ENCODE data around the gene TAS1R2. TPM values are rescaled to one million over a fixed set of nuclear protein-coding genes. Genes with fewer than 3 reads are reported as not detected.

The TAS1R2 gene
- total and polyA plus RNA-seq, 2 experiments from 2014 or later = not detected

DNA sequence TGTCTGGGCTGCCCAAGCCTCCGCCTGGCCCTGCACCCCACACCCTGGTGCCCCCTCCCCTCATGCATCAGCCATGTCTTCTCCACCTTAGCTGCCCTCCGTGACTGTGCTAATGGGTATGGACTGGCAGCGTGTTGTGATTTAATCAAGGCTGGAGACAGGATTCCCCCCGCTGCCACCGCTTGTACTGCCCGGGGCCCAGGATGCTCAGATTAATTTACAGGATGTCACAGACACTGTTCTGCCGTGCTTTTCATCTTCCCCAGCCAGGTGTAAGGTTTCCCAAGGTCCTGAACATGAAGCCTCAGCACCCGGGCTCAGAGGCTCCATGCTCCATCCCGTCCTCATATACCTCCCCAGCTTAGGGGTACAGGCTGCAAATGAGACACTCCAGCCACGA, 66.3 kb downstream of the TAS1R2 start:
- Mint-ChIP-seq H3K27ac (no peak overlapping the region), H3K27me3 (ENCODE audit: insufficient read depth, low read depth, poor library complexity) (peaks cover 18% of the 10 kb centered on the region), H3K9me3 (no peaks in the 10 kb centered on the region)

More for the DNA sequence above, 66.3 kb downstream of the TAS1R2 start:
- Histone ChIP-seq H2AFZ (no peak overlapping the region), H3K4me3 (no peak overlapping the region), H3K9me2 (ENCODE audit: insufficient read depth) (no peaks in the 10 kb centered on the region), H3K79me2 (replicated peaks; ENCODE audit: insufficient read depth) (no peaks in the 10 kb centered on the region), H3K27ac (ENCODE audit: low read depth) (no peak overlapping the region), H3F3A (replicated peaks; ENCODE audit: low read depth) (0 out of 2 replicates have a peak, but pooled peaks cover 2% of the 10 kb centered on the region), H3K4me2 (no peak overlapping the region), H4K20me1 (replicated peaks; ENCODE audit: insufficient read depth) (no peaks in the 10 kb centered on the region), H3K27me3 (ENCODE audit: insufficient read depth) (no peaks in the 10 kb centered on the region), H3K4me1 (ENCODE audit: insufficient read depth) (peaks cover 10% of the 10 kb centered on the region), H3K36me3 (ENCODE audit: insufficient read depth) (no peaks in the 10 kb centered on the region)
- Mint-ChIP-seq H3K4me1 (peaks cover 18% of the 10 kb centered on the region), H3K4me3 (no peak overlapping the region), H3K36me3 (ENCODE audit: low read depth) (no peaks in the 10 kb centered on the region)
- DNase-seq (ENCODE audit: low spot score) (no peak), ATAC-seq (no peak)
- TF ChIP-seq EZH2 (IDR thresholded peaks at IDR 0.05; ENCODE audit: low read depth, unreplicated experiment) (no peak), JUNB (IDR thresholded peaks at IDR 0.05; ENCODE audit: unreplicated experiment) (no peak), STAT1 (IDR thresholded peaks at IDR 0.05; ENCODE audit: unreplicated experiment) (no peak), CTCF (conservative IDR thresholded peaks at IDR 0.05; ENCODE audit: low read depth in 2 of 2) (no peak), POLR2AphosphoS5 (IDR thresholded peaks at IDR 0.05; ENCODE audit: low read depth) (no peak), EZH2phosphoT487 (IDR thresholded peaks at IDR 0.05; ENCODE audit: unreplicated experiment) (no peak), ZNF114 (CRISPR knock-in tag; IDR thresholded peaks at IDR 0.05) (no peak), CREB1 (CRISPR knock-in tag; IDR thresholded peaks at IDR 0.05; ENCODE audit: low read depth) (no peak), NANOG (IDR thresholded peaks at IDR 0.05; ENCODE audit: borderline replicate concordance) (no peak), ZNF462 (CRISPR knock-in tag; IDR thresholded peaks at IDR 0.05) (no peak), REST (IDR thresholded peaks at IDR 0.05; ENCODE audit: unreplicated experiment) (no peak), ZNF331 (CRISPR knock-in tag; IDR thresholded peaks at IDR 0.05; ENCODE audit: low read depth) (no peak)
- TF ChIP-seq, protein P1, sequence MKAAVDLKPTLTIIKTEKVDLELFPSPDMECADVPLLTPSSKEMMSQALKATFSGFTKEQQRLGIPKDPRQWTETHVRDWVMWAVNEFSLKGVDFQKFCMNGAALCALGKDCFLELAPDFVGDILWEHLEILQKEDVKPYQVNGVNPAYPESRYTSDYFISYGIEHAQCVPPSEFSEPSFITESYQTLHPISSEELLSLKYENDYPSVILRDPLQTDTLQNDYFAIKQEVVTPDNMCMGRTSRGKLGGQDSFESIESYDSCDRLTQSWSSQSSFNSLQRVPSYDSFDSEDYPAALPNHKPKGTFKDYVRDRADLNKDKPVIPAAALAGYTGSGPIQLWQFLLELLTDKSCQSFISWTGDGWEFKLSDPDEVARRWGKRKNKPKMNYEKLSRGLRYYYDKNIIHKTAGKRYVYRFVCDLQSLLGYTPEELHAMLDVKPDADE (IDR thresholded peaks at IDR 0.05) = no peak

Data from GM23338 (cell line).